Forelimb muscle (tissue), 1 donor: ENCODE data around the gene DPEP1. TPM values are rescaled to one million over a fixed set of nuclear protein-coding genes. Genes with fewer than 3 reads are reported as not detected.
"Not testable (repeated sequence)": the region's sequence is repeated elsewhere in the genome, so short reads cannot be mapped to it uniquely, and the experiment has no call there.

Experiments used
- DNase-seq: peaks from one replicate; pipeline ENCODE4 v3.0.0-alpha.2; 2013; ENCODE audit warnings: low read depth
- polyA plus RNA-seq: library from polyadenylated mRNA; unstranded; fragments of 120-200 nt; gene quantifications from one replicate; pipeline ENCODE4 v1.2.1, GENCODE V29; 2013; ENCODE audit not compliant: insufficient read length

The DPEP1 gene
- polyA plus RNA-seq, 1 donor: 0.72 TPM

GRCh38 chr16:89577055-89577759, 36.2 kb upstream of the DPEP1 start:
- no peak for DNase-seq

DNA sequence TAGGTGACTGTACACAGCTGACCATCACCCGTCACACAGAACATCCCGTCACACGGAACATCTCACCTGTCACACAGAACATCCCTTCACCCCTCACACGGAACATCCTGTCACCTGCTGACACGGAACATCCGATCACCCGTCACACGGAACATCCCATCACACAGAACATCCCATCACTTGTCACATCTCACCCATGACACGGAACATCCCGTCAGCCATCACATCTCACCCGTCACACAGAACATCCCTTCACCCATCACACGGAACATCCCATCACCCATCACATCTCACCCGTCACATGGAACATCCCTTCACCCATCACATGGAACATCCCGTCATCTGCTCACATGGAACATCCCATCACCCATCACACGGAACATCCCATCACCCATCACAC, 34.1 kb upstream of the DPEP1 start:
- DNase-seq: no peak

DNA sequence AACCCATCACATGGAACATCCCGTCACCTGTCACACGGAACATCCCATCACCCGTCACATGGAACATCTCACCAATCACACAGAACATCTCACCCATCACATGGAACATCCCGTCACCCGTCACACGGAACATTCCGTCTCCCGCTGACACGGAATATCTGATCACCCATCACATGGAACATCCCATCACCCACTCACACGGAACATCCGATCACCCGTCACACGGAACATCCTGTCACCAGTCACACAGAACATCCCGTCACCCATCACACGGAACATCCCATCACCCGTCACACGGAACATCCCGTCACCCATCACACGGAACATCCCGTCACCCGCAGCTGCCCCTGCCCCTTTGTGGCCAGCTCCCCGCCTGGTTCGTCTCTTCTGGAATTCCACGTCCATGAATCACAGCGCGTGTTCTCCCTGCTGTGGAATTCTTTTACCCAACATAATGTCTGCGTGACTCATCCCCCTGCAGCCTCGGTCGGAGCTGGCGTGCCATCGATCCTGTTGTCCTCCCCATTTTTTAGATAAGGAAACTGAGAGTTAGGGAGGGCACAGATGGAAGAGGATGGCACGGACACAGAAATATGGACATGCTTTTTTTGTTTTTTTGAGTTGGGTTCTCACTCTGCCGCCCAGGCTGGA, 32.3 kb upstream of the DPEP1 start:
- DNase-seq: no peak

- DNase-seq: no peak
Measured at GRCh38 chr16:89581861-89582563, 31.4 kb upstream of the DPEP1 start.

GRCh38 chr16:89582614-89583196, 30.7 kb upstream of the DPEP1 start:
- DNase-seq: no peak

DNA sequence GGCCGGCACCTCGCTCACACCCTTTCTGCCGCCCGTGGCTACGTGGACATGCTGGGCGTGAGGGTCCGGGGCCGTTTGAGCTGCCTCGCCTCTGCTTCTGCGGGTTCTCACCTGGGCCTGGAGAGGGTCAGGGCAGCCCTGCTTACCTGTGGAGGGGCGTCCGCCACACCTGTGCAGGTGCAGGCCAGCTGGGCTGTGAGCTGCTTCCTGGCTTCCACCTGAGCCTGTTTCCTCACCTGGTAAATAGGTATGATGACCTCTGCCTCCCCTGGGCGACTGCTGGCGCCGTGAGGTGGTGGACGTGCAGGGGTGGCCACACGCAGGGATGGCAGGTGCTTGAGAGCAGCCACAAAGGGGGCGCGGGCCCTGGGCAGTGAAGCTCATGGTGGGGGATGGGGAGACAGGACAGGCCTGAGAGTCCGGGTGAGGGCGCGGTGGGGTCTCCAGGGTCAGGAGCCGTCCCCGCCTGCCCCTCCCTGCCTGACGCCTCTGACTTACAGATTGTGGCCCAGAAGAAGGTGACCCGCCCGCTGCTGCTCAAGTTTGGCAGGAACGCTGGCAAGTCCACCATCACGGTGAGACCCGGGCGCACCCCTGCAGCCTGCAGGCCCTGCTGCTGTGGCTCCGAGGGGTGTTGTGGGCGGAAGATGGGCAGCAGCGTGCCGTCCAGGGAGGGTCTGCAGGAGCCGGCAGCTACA, 30.1 kb upstream of the DPEP1 start:
- DNase-seq: no peak

DNA sequence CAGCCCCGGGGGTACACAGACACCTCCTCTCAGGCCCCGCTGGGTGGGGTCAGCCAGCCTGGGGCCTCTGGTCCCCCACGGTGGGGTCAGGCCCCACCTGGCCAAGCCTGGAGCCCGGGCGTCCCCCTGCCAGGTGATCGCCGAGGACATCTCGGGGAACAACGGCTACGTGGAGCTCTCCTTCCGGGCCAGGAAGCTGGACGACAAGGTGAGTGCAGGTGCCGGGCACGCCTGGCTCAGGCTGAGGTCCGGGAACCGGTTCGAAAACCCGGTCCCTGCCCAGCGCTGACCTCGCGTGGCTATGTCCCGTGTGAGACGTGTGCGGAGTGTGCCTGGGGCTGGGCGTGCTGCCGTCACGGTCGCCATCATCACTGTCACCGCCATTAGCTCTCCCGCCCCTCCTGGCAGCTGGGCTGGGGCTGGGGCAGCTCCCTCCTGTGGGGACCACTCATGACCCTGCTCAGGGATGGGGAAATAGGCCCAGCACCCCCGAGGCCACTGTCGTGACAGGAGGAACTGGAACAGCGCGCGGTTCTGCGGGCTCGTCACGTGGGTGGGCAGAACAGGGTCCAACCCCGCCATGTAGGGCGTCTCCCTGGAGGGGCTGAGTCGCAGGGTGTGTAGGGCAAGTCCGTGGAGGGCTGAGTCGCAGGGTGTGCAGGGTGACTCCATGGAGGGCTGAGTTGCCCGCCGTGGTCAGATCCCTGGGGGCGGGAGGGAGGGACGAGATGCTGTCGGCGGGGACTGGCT, 29.4 kb upstream of the DPEP1 start:
- no peak for DNase-seq

- no peak for DNase-seq
Measured at GRCh38 chr16:89584768-89585549, 28.5 kb upstream of the DPEP1 start.

DNA sequence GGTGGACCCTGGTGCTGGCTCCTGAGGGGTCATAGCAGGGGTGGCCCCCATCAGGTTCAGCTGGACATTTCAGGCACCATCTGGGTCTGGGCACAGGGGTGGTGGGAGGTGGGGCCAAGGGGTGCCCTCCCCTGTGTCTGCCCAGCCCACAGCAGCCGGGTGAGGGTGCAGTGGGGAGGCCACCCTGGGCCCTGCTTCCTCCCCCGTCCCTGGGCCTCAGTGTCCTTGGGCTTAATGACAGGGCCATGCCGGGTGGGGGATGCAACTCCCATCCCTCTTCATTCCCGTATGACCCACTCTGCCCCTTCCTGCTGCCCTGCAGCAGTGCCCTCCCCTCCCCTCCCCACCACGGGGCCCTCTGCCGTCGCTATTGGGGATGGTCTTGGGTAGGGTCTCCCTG, 27.2 kb upstream of the DPEP1 start:
- DNase-seq: no peak

DNA sequence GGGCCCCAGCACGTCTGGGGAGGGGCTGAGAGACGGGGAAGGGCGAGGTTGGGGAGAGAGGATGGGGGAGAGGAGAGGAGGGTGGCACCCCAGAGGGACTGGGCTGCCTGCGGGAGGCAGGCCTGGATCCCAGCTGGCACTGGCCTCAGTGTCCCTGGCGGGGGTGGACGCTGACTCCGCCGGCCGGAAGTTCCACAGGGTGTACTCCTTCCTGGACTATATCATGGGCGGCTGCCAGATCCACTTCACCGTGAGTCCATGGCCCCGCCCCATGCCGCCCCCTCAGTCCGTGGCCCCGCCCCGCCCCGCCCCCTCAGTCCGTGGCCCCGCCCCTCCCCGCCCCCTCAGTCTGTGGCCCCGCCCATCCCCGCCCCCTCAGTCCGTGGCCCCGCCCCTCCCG, 26.6 kb upstream of the DPEP1 start:
- DNase-seq: no peak

DNA sequence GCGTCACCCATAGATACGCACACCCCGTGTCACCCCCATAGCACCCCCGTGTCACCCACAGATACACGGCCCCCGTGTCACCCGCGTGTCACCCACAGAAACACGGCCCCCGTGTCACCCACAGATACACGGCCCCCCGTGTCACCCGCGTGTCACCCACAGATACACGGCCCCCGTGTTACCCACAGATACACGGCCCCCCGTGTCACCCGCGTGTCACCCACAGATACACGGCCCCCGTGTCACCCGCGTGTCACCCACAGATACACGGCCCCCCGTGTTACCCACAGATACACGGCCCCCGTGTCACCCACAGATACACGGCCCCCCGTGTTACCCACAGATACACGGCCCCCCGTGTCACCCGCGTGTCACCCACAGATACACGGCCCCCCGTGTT, 25.8 kb upstream of the DPEP1 start:
- DNase-seq: not testable (repeated sequence)

- no peak for DNase-seq
Measured at GRCh38 chr16:89588413-89589109, 24.9 kb upstream of the DPEP1 start.

DNA sequence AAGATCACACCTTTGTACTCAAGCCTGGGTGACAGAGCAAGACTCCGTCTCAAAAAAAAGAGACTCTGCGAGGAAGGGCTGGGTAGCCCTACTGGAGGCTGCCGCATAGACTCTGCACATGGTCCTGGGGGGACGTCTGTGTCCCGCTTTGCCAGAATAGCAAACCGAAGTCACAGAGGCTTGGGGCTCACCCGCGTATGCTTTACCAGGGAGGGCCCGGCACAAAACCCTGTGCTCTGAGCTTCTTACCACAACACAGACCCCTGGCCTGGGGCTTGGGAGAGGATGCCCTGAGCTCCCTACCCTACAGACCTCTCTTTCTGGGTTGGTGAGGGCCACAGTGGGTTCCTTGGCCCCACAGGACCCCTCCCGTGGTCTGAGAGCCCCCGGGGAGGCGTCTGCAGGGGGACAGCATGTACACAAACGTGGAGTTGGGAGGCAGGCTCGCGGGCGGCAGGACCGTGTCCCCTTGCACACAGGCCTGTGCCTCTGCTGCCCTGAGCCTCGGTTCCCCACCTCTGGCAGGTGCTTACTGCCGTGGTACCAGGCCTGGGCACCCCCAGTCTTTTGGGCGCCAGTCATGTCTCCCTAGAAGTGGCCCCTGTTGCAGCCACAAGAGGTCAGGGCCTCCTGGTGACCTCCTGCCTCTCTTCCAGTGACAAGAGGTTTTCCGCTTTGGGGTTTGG, 24.1 kb upstream of the DPEP1 start:
- no peak for DNase-seq

- DNase-seq: no peak
Measured at GRCh38 chr16:89593841-89594240, 19.6 kb upstream of the DPEP1 start.

DNA sequence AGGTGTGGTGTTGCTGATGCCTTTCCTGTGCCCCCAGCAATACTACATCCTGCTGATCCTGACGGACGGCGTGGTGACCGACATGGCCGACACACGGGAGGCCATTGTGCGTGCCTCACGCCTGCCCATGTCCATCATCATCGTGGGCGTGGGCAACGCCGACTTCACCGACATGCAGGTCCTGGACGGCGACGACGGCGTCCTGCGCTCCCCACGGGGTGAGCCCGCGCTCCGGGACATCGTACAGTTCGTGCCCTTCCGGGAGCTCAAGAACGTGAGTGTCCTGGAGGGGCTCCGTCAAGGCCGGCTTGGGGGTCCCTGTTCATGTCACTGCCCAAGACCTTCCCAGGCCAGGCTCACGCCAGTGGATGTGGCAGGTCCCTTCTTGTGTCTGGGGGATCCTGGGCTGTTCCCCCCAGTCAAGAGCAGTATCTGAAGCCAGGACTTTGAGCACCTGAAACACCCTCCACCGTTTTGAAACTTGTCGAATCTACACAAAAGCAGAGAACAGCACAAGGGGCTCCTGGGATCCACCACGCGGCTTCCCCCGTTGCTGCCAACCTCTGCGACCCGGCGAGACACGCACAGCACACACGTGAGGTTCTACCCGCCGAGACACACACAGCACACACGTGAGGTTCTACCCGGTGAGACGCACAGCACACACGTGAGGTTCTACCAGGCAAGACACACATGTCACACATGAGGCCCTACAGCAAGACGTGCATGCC, 17.9 kb upstream of the DPEP1 start:
- DNase-seq: no peak

DNA sequence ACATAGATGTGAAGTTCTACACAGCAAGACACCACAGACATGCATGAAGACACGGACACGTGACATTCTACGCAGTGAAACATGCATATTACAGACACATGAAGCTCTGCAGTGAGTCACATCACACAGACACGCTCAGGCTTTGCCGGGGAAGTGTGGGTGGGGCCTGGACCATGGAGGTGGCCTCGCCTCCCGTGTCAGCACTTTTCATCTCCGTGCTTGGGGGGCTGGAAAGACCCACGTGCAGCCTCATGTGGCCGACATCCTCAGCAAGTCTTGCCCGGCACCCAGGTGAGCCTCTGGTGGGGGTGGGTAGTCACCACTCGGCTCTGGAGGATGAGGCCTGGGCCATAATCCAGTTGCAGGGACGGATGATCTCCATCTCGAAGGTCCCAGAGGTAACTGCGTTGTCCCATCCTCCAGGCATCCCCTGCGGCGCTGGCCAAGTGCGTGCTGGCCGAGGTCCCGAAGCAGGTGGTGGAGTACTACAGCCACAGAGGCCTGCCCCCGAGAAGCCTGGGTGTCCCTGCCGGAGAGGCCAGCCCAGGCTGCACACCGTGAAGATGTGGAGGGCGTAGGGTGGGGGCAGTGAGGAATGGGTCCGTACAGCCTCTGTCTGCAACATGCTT, 17.3 kb upstream of the DPEP1 start:
- no peak for DNase-seq

GRCh38 chr16:89596957-89597649, 16.3 kb upstream of the DPEP1 start:
- no peak for DNase-seq
